OCI-LY7 (cell line): ENCODE results near the gene SAE1. TPM values are rescaled to one million over a fixed set of nuclear protein-coding genes. Genes with fewer than 3 reads are reported as not detected.

Source experiments
- BruUV-seq: library from RNA; stranded (reverse); fragments of 400-500 nt; replicated peaks from 2 replicates; lab custom pipeline; 2021; lab: Mats Ljungman, UMichigan
- CTCF ChIA-PET: fragments of 300-600 bp; sonication (Branson Sonifier 250); formaldehyde crosslinking; loops from one replicate; lab custom pipeline; 2022; ENCODE audit warnings: antibody characterized with exemption; ENCODE audit not compliant: unreplicated experiment; lab: Charles Lee
- POLR2A ChIA-PET: fragments of 300-600 bp; sonication (Branson Sonifier 250); formaldehyde crosslinking; loops from one replicate; lab custom pipeline; 2022; ENCODE audit warnings: antibody characterized with exemption; lab: Charles Lee
- DNase-seq: peaks from one replicate; pipeline ENCODE4 v3.0.0-alpha.2; 2015; ENCODE audit warnings: low spot score
- H2AFZ ChIP-seq: fragments of 200-600 bp; sonication (generic), shearing (Covaris generic); 2 replicates; pipeline ENCODE4 v1.6.1; 2014; ENCODE audit warnings: mild to moderate bottlenecking, antibody characterized with exemption, low read length, moderate library complexity
- H3K27ac ChIP-seq: fragments of 200-600 bp; sonication (generic); 2 replicates; pipeline ENCODE4 v1.5.1; 2014; ENCODE audit warnings: mixed run types, low read depth, mild to moderate bottlenecking, moderate library complexity, low read length, inconsistent platforms; ENCODE audit not compliant: poor library complexity, severe bottlenecking
- H3K36me3 ChIP-seq: fragments of 200-600 bp; sonication (generic); 2 replicates; pipeline ENCODE4 v1.6.1; 2014; ENCODE audit warnings: mild to moderate bottlenecking, antibody characterized with exemption, low read length, moderate library complexity, mixed read lengths; ENCODE audit not compliant: insufficient read depth
- H3K4me1 ChIP-seq: fragments of 200-600 bp; sonication (generic); 2 replicates; pipeline ENCODE4 v1.5.1; 2014; ENCODE audit warnings: mild to moderate bottlenecking, low read length; ENCODE audit not compliant: insufficient read depth, poor library complexity, severe bottlenecking
- H3K4me2 ChIP-seq: fragments of 200-600 bp; sonication (generic); 2 replicates; pipeline ENCODE4 v1.6.1; 2014; ENCODE audit warnings: mild to moderate bottlenecking, low read length
- H3K4me3 ChIP-seq: fragments of 200-600 bp; sonication (generic); 2 replicates; pipeline ENCODE4 v1.5.1; 2014; ENCODE audit warnings: mild to moderate bottlenecking, low read depth, low read length; ENCODE audit not compliant: poor library complexity, severe bottlenecking
- H3K79me2 ChIP-seq: fragments of 200-600 bp; sonication (generic); 2 replicates; pipeline ENCODE4 v1.6.1; 2016; ENCODE audit warnings: low read depth, mild to moderate bottlenecking, low read length, moderate library complexity, mixed read lengths; ENCODE audit not compliant: insufficient read depth
- H3K9me2 ChIP-seq: fragments of 200-600 bp; sonication (generic); 2 replicates; pipeline ENCODE4 v1.6.1; 2016; ENCODE audit warnings: mild to moderate bottlenecking, low read length, mixed read lengths; ENCODE audit not compliant: insufficient read depth
- H3K9me3 ChIP-seq: fragments of 200-600 bp; sonication (generic); 2 replicates; pipeline ENCODE4 v1.6.1; 2014; ENCODE audit warnings: mild to moderate bottlenecking, mixed run types, low read length, mixed read lengths
- H4K20me1 ChIP-seq: fragments of 200-600 bp; sonication (generic); 2 replicates; pipeline ENCODE4 v1.6.1; 2014; ENCODE audit warnings: mild to moderate bottlenecking, antibody characterized with exemption, low read length, moderate library complexity, mixed read lengths; ENCODE audit not compliant: insufficient read depth
- CTCF ChIP-seq: fragments of 200-600 bp; sonication (generic); conservative IDR thresholded peaks from 2 replicates; pipeline ENCODE4 v1.5.1; 2014; ENCODE audit warnings: mild to moderate bottlenecking, antibody characterized with exemption, low read length, moderate library complexity, mixed read lengths
- EZH2phosphoT487 ChIP-seq: fragments of 200-600 bp; sonication (generic); IDR thresholded peaks from 2 replicates; pipeline ENCODE4 v1.6.1; 2018; ENCODE audit warnings: low read depth, borderline replicate concordance, mild to moderate bottlenecking, mixed run types, antibody characterized with exemption, low read length, moderate library complexity, mixed read lengths
- intact Hi-C: fragments of 100-400 bp; cut with micrococcal nuclease; formaldehyde crosslinking; loops from one replicate; pipeline ENCODE4 v1.10.0; 2022; ENCODE audit not compliant: unreplicated experiment
- total RNA-seq, 2 experiments: library from RNA; depleted of rRNA in 1 of 2; stranded (reverse); fragments of >200 nt in 1 of 2; shearing (Covaris generic) in 1 of 2; gene quantifications; 2 replicates each; pipeline ENCODE4 v1.2.3, GENCODE V29; 2014 to 2022

SAE1 gene
- total RNA-seq, 2 experiments from 2014 or later, result 144 to 165 TPM

GRCh38 chr19:47255879-47256692, 125.5 kb downstream of the SAE1 start, which contains the start of gene CCDC9:
Gene CCDC9 (plus strand): TSS chr19:47256525. CDS start chr19:47258401, 1,876 bp downstream.
- H3K27ac ChIP-seq, result peak within 1 kb of the TSS; percentile 59
- H3K36me3 ChIP-seq, result peaks cover 28% of the 10 kb centered on the region
- intact Hi-C loops, result loop anchor here (1.0 kb wide), 1 partner anchor 30 kb away; no protein-coding TSS in a partner anchor
- TSS peak; percentile 99 for BruUV-seq
- peak; percentile 98 for DNase-seq
- H3K4me2 ChIP-seq, result peak within 1 kb of the TSS; percentile 87
- peak within 1 kb of the TSS; percentile 72 for H3K4me3 ChIP-seq
- ChIA-PET CTCF (interaction anchor here (0.6 to 1.3 kb wide), 3 partner anchors 20 to 457 kb away, joined by 3 to 5 read pairs (median 3); no protein-coding TSS in a partner anchor), POLR2A (interaction anchor here (0.5 to 1.6 kb wide), 9 partner anchors 9 to 644 kb away, joined by 3 to 6 read pairs (median 3); partner anchors contain the start of genes INAFM1 and ZC3H4)
- peaks cover 11% of the 10 kb centered on the region; the same call in 1 of the 2 replicates for H3K79me2 ChIP-seq
- H3K9me2 ChIP-seq, result no peaks in the 10 kb centered on the region
- peaks cover 15% of the 10 kb centered on the region for H3K4me1 ChIP-seq
- TF ChIP-seq CTCF, result no peak
- no peak for TF ChIP-seq EZH2phosphoT487
- H3K9me3 ChIP-seq, result no peaks in the 10 kb centered on the region
- no peaks in the 10 kb centered on the region for H4K20me1 ChIP-seq
- H2AFZ ChIP-seq, result peak within 1 kb of the TSS; percentile 53; the same call in 1 of the 2 replicates

GRCh38 chr19:47256693-47257410, 126.2 kb downstream of the SAE1 start:
- no TSS peak for BruUV-seq
- peaks cover 14% of the 10 kb centered on the region for H3K4me1 ChIP-seq
- no peaks in the 10 kb centered on the region for H3K9me2 ChIP-seq
- ChIA-PET POLR2A (interaction anchor here (0.5 to 1.6 kb wide), 9 partner anchors 10 to 645 kb away, joined by 3 to 6 read pairs (median 3); partner anchors contain the start of genes INAFM1 and ZC3H4), CTCF (interaction anchor here (0.6 to 1.3 kb wide), 2 partner anchors 46 to 457 kb away, joined by 3 to 5 read pairs; no protein-coding TSS in a partner anchor)
- peaks cover 33% of the 10 kb centered on the region for H3K36me3 ChIP-seq
- H4K20me1 ChIP-seq, result no peaks in the 10 kb centered on the region
- peak overlapping the region; percentile 72 for H3K4me3 ChIP-seq
- peak overlapping the region; percentile 59 for H3K27ac ChIP-seq
- H2AFZ ChIP-seq, result no peak overlapping the region
- H3K79me2 ChIP-seq, result peaks cover 11% of the 10 kb centered on the region; the same call in 1 of the 2 replicates
- DNase-seq, result peak; percentile 100
- TF ChIP-seq CTCF (no peak), EZH2phosphoT487 (no peak)
- intact Hi-C loops, result loop anchor here (1.0 kb wide), 2 partner anchors 17 to 31 kb away; partner anchors contain the start of gene INAFM1
- no peaks in the 10 kb centered on the region for H3K9me3 ChIP-seq
- H3K4me2 ChIP-seq, result peak overlapping the region; percentile 87
